ENCODE measurements around the gene TCEAL1.
"Not testable (repeated sequence)": the region's sequence is repeated elsewhere in the genome, so short reads cannot be mapped to it uniquely, and the experiment has no call there.

Gene TCEAL1

GRCh38 chrX:103628386-103629317 lies at the start of gene TCEAL1:
Gene TCEAL1 (plus strand): TSS chrX:103628975. CDS start chrX:103629917, 942 bp downstream.
- DNase-seq (ENCODE audit: extremely low read depth in 1 of 2, low read depth in 1 of 2) = no peak

GRCh38 chrX:103584596-103584995 lies 44.2 kb upstream of the TCEAL1 start:
- no peak for DNase-seq (ENCODE audit: extremely low read depth in 1 of 2, low read depth in 1 of 2)

GRCh38 chrX:103585411-103586313 lies 43.1 kb upstream of the TCEAL1 start, which contains the start of gene TCEAL4:
Gene TCEAL4 (plus strand): TSS chrX:103585515. CDS start chrX:103586676, 1,161 bp downstream.
- peak in 1 of 2 donors; percentile 10 for DNase-seq (ENCODE audit: extremely low read depth in 1 of 2, low read depth in 1 of 2)

GRCh38 chrX:103586314-103586646 lies 42.5 kb upstream of the TCEAL1 start:
- no peak for DNase-seq (ENCODE audit: extremely low read depth in 1 of 2, low read depth in 1 of 2)

- no peak for DNase-seq (ENCODE audit: extremely low read depth in 1 of 2, low read depth in 1 of 2)
Measured at GRCh38 chrX:103586659-103587058, 42.1 kb upstream of the TCEAL1 start.

- not testable (repeated sequence) for DNase-seq (ENCODE audit: extremely low read depth in 1 of 2, low read depth in 1 of 2)
Measured at GRCh38 chrX:103592295-103592694, 36.5 kb upstream of the TCEAL1 start.

- DNase-seq (ENCODE audit: extremely low read depth in 1 of 2, low read depth in 1 of 2) = not testable (repeated sequence)
Measured at GRCh38 chrX:103595202-103595601, 33.6 kb upstream of the TCEAL1 start.

- no peak for DNase-seq (ENCODE audit: extremely low read depth in 1 of 2, low read depth in 1 of 2)
Measured at GRCh38 chrX:103607364-103608305, 21.1 kb upstream of the TCEAL1 start, which contains the start of gene TCEAL3. Gene TCEAL3 (plus strand): TSS chrX:103607963. CDS start chrX:103609065, 1,102 bp downstream.

- no peak for DNase-seq (ENCODE audit: extremely low read depth in 1 of 2, low read depth in 1 of 2)
Measured at GRCh38 chrX:103608306-103608963, 20.3 kb upstream of the TCEAL1 start.

GRCh38 chrX:103610282-103610681 lies 18.5 kb upstream of the TCEAL1 start:
- DNase-seq (ENCODE audit: extremely low read depth in 1 of 2, low read depth in 1 of 2) = no peak

- no peak for DNase-seq (ENCODE audit: extremely low read depth in 1 of 2, low read depth in 1 of 2)
Measured at GRCh38 chrX:103613362-103613890, 15.3 kb upstream of the TCEAL1 start.

- DNase-seq (ENCODE audit: extremely low read depth in 1 of 2, low read depth in 1 of 2) = no peak
Measured at GRCh38 chrX:103614999-103615398, 13.8 kb upstream of the TCEAL1 start.

- DNase-seq (ENCODE audit: extremely low read depth in 1 of 2, low read depth in 1 of 2) = no peak
Measured at GRCh38 chrX:103615781-103616371, 12.9 kb upstream of the TCEAL1 start.

- no peak for DNase-seq (ENCODE audit: extremely low read depth in 1 of 2, low read depth in 1 of 2)
Measured at GRCh38 chrX:103616676-103617186, 12.0 kb upstream of the TCEAL1 start.

GRCh38 chrX:103624111-103624510 lies 4.7 kb upstream of the TCEAL1 start:
- no peak for DNase-seq (ENCODE audit: extremely low read depth in 1 of 2, low read depth in 1 of 2)

- no peak for DNase-seq (ENCODE audit: extremely low read depth in 1 of 2, low read depth in 1 of 2)
Measured at GRCh38 chrX:103626855-103627254, 1.9 kb upstream of the TCEAL1 start.

- no peak for DNase-seq (ENCODE audit: extremely low read depth in 1 of 2, low read depth in 1 of 2)
Measured at GRCh38 chrX:103629318-103630170, 769 bp downstream of the TCEAL1 start.

- no peak for DNase-seq (ENCODE audit: extremely low read depth in 1 of 2, low read depth in 1 of 2)
Measured at GRCh38 chrX:103630171-103630511, 1.4 kb downstream of the TCEAL1 start.

Data from stimulated activated CD8-positive, alpha-beta memory T cell treated with anti-CD3 and anti-CD28 coated beads, Interleukin-7, amount 100 ng/mL, for 48 hours (primary cell).